GM10248 (cell line): Measurements from ENCODE around the gene OR2D3.

Experiments used
- CTCF ChIA-PET: fragments of 300-600 bp; sonication (Branson Sonifier 250); formaldehyde crosslinking; extraction: SDS; loops from one replicate; lab custom pipeline; 2021; ENCODE audit warnings: antibody characterized with exemption; lab: Yijun Ruan, JAX
- POLR2A ChIA-PET: fragments of 350-650 bp; sonication (Branson Sonifier 250); formaldehyde crosslinking; extraction: SDS; loops from one replicate; lab custom pipeline; 2020; ENCODE audit warnings: antibody characterized with exemption; lab: Yijun Ruan, JAX
- DNase-seq: peaks from one replicate; pipeline ENCODE4 v3.0.0; 2012; ENCODE audit errors: extremely low spot score
- TF ChIP-seq, protein P1 (sequence below): IDR thresholded peaks from 2 replicates; pipeline ENCODE4 v1.5.1; 2012; ENCODE audit warnings: mild to moderate bottlenecking, low read depth; ENCODE audit errors: extremely low read depth, missing control alignments, control extremely low read depth

Gene OR2D3

DNA sequence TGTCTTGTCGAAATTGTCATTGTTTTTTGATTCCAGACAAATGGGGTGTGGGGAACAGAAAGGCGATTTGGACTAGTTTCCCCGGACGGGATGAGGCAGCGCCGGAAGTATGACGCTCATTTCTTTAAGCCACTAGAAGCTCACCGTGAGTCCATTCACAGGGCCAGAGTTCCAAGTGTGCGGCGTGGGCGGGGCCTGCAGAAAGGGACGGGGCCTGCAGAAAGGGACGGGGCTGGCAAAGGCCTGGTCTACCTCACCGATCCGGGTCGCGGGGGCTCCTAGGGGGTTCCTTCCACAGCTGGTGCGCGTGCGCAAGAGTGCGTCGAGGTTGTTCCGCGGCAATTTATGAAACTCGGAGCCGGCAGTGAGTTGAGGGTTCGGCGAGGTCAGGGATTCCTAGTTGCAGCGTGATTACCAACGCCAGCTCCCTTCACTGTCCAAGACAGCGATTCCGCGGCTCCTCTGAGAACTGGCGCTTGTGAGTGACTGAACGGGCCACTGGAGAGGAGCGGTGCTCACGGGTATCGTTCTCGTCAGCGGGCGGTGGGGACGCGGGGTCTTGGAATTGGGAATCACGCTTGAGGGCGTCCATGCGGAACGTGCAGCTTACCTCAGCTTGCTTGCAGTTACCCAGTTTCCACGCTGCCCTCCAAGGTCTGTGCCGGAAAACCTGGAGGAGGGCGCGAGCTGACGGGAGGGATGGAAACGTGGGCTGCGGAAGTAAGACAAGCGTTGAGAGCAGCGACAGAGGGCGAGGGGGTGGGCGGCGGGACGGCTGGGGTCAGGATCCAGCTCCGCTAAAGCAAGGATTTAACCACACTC is 5.6 kb downstream of the OR2D3 start, which contains the start of gene ZNF215:
ZNF215 (plus strand) TSS at position 219 of the 822 bp plus-strand sequence. CDS start 5,847 bp downstream, outside the sequence.
- POLR2A ChIA-PET = no interaction called here
- TF ChIP-seq, protein P1, sequence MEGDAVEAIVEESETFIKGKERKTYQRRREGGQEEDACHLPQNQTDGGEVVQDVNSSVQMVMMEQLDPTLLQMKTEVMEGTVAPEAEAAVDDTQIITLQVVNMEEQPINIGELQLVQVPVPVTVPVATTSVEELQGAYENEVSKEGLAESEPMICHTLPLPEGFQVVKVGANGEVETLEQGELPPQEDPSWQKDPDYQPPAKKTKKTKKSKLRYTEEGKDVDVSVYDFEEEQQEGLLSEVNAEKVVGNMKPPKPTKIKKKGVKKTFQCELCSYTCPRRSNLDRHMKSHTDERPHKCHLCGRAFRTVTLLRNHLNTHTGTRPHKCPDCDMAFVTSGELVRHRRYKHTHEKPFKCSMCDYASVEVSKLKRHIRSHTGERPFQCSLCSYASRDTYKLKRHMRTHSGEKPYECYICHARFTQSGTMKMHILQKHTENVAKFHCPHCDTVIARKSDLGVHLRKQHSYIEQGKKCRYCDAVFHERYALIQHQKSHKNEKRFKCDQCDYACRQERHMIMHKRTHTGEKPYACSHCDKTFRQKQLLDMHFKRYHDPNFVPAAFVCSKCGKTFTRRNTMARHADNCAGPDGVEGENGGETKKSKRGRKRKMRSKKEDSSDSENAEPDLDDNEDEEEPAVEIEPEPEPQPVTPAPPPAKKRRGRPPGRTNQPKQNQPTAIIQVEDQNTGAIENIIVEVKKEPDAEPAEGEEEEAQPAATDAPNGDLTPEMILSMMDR = no peak
- CTCF ChIA-PET = interaction anchor here (1.2 to 2.5 kb wide), 3 partner anchors 27 to 171 kb away, joined by 3 to 7 read pairs (median 3); no protein-coding TSS in a partner anchor
- peak; percentile 70 for DNase-seq

DNA sequence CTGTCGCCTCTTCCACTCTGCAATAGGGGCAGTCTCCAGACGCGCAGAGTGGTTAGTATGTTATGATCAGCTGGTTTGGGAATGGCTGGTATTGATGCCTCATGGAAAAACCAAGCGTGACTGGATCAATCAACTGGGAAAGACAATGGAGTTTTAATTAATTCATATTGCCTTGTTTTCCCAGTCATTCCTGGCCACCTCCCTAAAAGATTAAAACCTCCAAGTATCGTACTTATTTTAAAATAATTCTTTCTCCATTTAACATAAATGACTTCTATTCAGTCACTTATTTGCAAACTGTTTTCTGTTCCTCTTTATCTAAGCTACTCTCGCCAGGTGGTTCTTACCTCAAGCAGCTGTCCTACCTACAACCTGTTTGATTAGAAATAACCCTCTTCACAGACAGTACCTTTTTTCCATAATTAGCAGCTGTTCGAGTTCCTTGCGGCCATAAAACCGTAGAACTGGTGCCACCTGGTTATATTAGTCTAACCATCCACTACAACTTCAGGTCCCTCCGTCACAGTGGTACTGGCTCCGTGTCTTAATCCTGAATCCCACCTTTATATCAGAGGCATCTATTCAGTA is 6.3 kb downstream of the OR2D3 start:
- TF ChIP-seq, protein P1 = no peak
- POLR2A ChIA-PET = no interaction called here
- CTCF ChIA-PET = interaction anchor here (1.1 to 2.5 kb wide), 4 partner anchors 27 to 172 kb away, joined by 3 to 7 read pairs (median 3); no protein-coding TSS in a partner anchor
- peak; percentile 43 for DNase-seq

DNA sequence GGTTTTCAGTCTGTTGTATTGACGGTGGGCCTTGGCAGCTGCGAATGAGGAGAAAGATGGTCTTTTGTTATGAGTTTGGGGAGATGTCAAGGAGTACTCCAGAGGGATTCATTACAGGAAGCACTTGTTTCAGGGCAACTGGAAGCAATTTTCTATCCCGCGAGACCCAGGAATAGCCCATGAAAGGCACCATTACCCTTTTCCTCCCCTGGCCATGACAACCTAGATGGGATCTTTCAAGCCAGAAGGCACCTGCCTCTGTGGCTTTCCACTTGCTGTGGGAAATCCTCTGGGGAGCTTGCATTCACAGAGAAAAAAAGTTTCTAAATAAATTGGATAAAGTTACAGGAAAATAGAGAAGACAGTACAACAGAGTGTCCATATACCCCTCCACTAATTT is 8.1 kb downstream of the OR2D3 start:
- no peak for DNase-seq
- ChIA-PET CTCF (no interaction called here), POLR2A (interaction anchor here (0.7 kb wide), 1 partner anchor 434 kb away, joined by 3 read pairs; no protein-coding TSS in a partner anchor)
- TF ChIP-seq, protein P1 = no peak

DNA sequence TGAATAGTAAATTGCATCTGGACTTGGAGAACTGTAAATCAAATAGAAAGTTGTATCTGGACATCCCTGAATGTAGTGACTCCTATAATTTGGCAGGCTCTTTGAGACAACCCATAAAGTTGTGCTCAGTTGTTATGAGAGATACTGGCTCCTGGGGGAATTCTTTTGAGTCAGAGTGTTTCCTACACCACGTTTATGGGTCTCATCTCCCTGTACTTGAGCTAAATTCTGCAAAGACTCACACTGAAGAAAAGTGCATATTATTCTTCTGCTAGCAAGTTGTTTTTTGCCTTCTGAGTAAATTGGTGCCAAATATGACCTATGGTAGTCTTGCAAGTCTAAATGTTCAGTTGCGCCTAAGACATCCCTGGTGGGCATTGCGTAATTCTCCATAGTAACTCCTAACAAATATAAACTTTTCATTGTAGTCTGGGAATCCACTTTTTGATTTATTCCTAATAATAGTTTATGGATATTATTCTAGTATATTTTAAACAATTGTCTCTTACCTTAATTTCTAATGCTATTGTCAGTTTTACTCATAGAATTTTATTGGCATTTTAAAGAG is 10.4 kb downstream of the OR2D3 start:
- DNase-seq = no peak
- TF ChIP-seq, protein P1 = no peak
- ChIA-PET CTCF (interaction anchor here (1.4 to 1.5 kb wide), 2 partner anchors 10 to 27 kb away, joined by 3 to 4 read pairs; partner anchors contain the start of gene OR2D3), POLR2A (no interaction called here)

- ChIA-PET CTCF (interaction anchor here (1.5 kb wide), 1 partner anchor 120 kb away, joined by 4 read pairs; no protein-coding TSS in a partner anchor), POLR2A (no interaction called here)
- no peak for DNase-seq
- TF ChIP-seq, protein P1 = no peak
Measured at GRCh38 chr11:6932145-6932544, 11.3 kb downstream of the OR2D3 start.

DNA sequence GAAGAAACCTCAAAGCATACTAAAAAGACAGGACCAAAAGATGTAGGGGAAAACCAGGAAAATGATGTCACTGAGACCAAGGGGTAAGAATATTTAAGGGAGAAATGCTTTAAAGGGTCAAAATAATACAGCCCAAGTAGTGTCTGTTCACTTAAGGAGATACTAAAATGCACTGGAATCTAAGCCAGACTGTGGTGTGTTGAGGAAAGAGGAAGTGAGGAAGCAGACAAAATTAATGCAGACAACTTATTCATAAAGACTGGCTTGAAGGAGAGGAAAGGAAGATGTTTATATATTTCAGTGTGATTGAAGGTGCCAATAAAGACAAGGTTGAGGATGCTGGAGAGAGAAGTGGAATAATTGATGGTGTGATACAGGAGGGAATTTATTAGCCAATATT is 21.2 kb downstream of the OR2D3 start:
- ChIA-PET CTCF (interaction anchor here (1.0 kb wide), 1 partner anchor 50 kb away, joined by 3 read pairs; no protein-coding TSS in a partner anchor), POLR2A (no interaction called here)
- DNase-seq = no peak
- TF ChIP-seq, protein P1 = no peak
